ENCODE data around the gene SEMA3D.

- TF ChIP-seq PRPF4 (IDR thresholded peaks at IDR 0.05; ENCODE audit: low read depth, low read length, poor library complexity, severe bottlenecking) (no peak), ZNF616 (CRISPR knock-in tag; IDR thresholded peaks at IDR 0.05; ENCODE audit: low read depth) (no peak), MED1 (CRISPR knock-in tag; IDR thresholded peaks at IDR 0.05) (no peak), THAP11 (CRISPR knock-in tag; IDR thresholded peaks at IDR 0.05) (no peak), IRF2 (CRISPR knock-in tag; IDR thresholded peaks at IDR 0.05) (no peak), SIN3A (IDR thresholded peaks at IDR 0.05; ENCODE audit: borderline replicate concordance, low read depth, low read length) (no peak), RAD21 (CRISPR knock-in tag; IDR thresholded peaks at IDR 0.05) (no peak), GLI4 (CRISPR knock-in tag; IDR thresholded peaks at IDR 0.05; ENCODE audit: borderline replicate concordance) (no peak), HOXA5 (CRISPR knock-in tag; IDR thresholded peaks at IDR 0.05) (no peak), FOXO4 (CRISPR knock-in tag; conservative IDR thresholded peaks at IDR 0.05) (no peak)
Observed at GRCh38 chr7:85070967-85071628, 115.8 kb downstream of the SEMA3D start.
